A549 (cell line): ENCODE measurements around the gene XPR1.

Experiments
- CHD2 ChIP-seq: fragments of 150-350 bp; IDR thresholded peaks from 2 replicates; pipeline ENCODE4 v1.6.1; 2014; ENCODE audit warnings: low read length; ENCODE audit not compliant: partially characterized antibody
- EHMT2 ChIP-seq: fragments of 200-600 bp; sonication (generic); IDR thresholded peaks from 2 replicates; pipeline ENCODE4 v1.6.1; 2016; ENCODE audit warnings: antibody characterized with exemption, low read depth, mild to moderate bottlenecking, moderate library complexity
- EP300 ChIP-seq, 2 experiments: fragments of >200 bp; sonication (Bioruptor Twin); formaldehyde crosslinking; IDR thresholded peaks; 2 replicates in 1 of 2; 3 replicates in 1 of 2; pipeline ENCODE4 v1.6.1; 2016 to 2017
- ESRRA ChIP-seq: fragments of 150-350 bp; IDR thresholded peaks from 2 replicates; pipeline ENCODE4 v1.6.1; 2014; ENCODE audit warnings: mild to moderate bottlenecking, low read length, borderline replicate concordance
- HOXB13 ChIP-seq: fragments of 250-450 bp; sonication (Bioruptor Pico); IDR thresholded peaks from 2 replicates; pipeline ENCODE4 v1.5.0; 2020; ENCODE audit warnings: low read depth, mild to moderate bottlenecking, moderate library complexity
- NFE2L2 ChIP-seq: fragments of 150-350 bp; conservative IDR thresholded peaks from 2 replicates; pipeline ENCODE4 v1.6.1; 2014; ENCODE audit warnings: low read length
- NPAS2 ChIP-seq: fragments of 250-450 bp; sonication (Bioruptor Pico); IDR thresholded peaks from 2 replicates; pipeline ENCODE4 v1.8.0; 2022; ENCODE audit warnings: mild to moderate bottlenecking, moderate library complexity, borderline replicate concordance
- NR3C1 ChIP-seq: fragments of >200 bp; sonication (Bioruptor Twin); formaldehyde crosslinking; IDR thresholded peaks from 3 replicates; pipeline ENCODE4 v1.6.1; 2017
- RAD21 ChIP-seq, 2 experiments: fragments of >200 bp in 1 of 2; sonication (Bioruptor Twin) in 1 of 2; formaldehyde crosslinking in 1 of 2; IDR thresholded peaks in 1 of 2; conservative IDR thresholded peaks in 1 of 2; 2 replicates in 1 of 2; 3 replicates in 1 of 2; pipeline ENCODE4 v1.6.1; 2012 to 2018; ENCODE audit warnings: inconsistent platforms in 1 of 2
- RFX5 ChIP-seq: fragments of 450-650 bp; IDR thresholded peaks from 2 replicates; pipeline ENCODE4 v1.7.1; 2014; ENCODE audit warnings: antibody characterized with exemption, mild to moderate bottlenecking, moderate library complexity
- SREBF2 ChIP-seq: fragments of 450-650 bp; IDR thresholded peaks from 2 replicates; pipeline ENCODE4 v1.6.1; 2014; ENCODE audit warnings: mild to moderate bottlenecking, moderate library complexity
- ZC3H11A ChIP-seq: fragments of 450-650 bp; IDR thresholded peaks from 2 replicates; pipeline ENCODE4 v1.6.1; 2014; ENCODE audit warnings: antibody characterized with exemption, mild to moderate bottlenecking
- TF ChIP-seq, protein P1 (sequence below): fragments of >200 bp; sonication (Bioruptor Twin); formaldehyde crosslinking; IDR thresholded peaks from 3 replicates; pipeline ENCODE4 v1.5.1; 2016
- TF ChIP-seq, protein P2 (sequence below): fragments of >200 bp; sonication (Bioruptor Twin); formaldehyde crosslinking; IDR thresholded peaks from 2 replicates; pipeline ENCODE4 v1.6.1; 2016

DNA sequence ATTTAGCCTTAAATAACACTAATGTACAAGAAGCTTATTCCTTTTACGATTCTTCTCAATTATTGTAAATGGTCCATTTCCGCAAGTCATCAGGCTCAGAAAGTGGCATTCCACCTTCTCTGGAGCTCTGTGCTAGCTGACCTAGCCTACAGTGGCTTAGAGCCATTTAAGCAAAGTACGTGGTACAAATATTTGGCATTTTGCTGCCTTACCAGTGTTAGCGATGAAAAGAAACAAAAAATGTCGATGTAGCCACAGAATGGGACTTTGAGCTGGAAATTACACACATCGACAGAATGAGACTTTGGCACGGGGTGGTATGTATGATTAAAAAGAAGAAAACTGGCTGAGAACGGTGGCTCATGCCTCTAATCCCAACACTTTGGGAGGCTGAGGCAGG is 47.0 kb upstream of the XPR1 start:
- TF ChIP-seq EP300 (IDR thresholded peaks at IDR 0.05) (no peak), ESRRA (no peak), RAD21 (conservative IDR thresholded peaks at IDR 0.05 in 1 of 2, IDR thresholded peaks at IDR 0.05 in 1 of 2) (no peak), SREBF2 (no peak), NR3C1 (no peak), NPAS2 (CRISPR knock-in tag) (no peak), HOXB13 (CRISPR knock-in tag) (no peak), ZC3H11A (no peak), CHD2 (no peak), EHMT2 (no peak), RFX5 (no peak), NFE2L2 (no peak)
- TF ChIP-seq, protein P1, sequence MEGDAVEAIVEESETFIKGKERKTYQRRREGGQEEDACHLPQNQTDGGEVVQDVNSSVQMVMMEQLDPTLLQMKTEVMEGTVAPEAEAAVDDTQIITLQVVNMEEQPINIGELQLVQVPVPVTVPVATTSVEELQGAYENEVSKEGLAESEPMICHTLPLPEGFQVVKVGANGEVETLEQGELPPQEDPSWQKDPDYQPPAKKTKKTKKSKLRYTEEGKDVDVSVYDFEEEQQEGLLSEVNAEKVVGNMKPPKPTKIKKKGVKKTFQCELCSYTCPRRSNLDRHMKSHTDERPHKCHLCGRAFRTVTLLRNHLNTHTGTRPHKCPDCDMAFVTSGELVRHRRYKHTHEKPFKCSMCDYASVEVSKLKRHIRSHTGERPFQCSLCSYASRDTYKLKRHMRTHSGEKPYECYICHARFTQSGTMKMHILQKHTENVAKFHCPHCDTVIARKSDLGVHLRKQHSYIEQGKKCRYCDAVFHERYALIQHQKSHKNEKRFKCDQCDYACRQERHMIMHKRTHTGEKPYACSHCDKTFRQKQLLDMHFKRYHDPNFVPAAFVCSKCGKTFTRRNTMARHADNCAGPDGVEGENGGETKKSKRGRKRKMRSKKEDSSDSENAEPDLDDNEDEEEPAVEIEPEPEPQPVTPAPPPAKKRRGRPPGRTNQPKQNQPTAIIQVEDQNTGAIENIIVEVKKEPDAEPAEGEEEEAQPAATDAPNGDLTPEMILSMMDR = no peak
- TF ChIP-seq, protein P2, sequence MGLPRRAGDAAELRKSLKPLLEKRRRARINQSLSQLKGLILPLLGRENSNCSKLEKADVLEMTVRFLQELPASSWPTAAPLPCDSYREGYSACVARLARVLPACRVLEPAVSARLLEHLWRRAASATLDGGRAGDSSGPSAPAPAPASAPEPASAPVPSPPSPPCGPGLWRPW = no peak
